SKM-1 treated with dmso at 0.1 percent for 144 hours (cell line): ENCODE data around the gene FKBP9.

ENCODE experiments used
- DNase-seq: peaks from one replicate; lab custom pipeline; 2025; ENCODE audit not compliant: unreplicated experiment; lab: John Stamatoyannopoulos, UW

FKBP9 gene

GRCh38 chr7:33054261-33054964 lies 97.2 kb downstream of the FKBP9 start:
- DNase-seq = no peak

- DNase-seq = no peak
These were observed 97.9 kb downstream of the FKBP9 start for GRCh38 chr7:33055158-33055557.
